ENCODE data around the gene SETD5.

GRCh38 chr3:9525078-9525477 is 127.7 kb downstream of the SETD5 start:
- TF ChIP-seq POLR2AphosphoS5 (IDR thresholded peaks at IDR 0.05; ENCODE audit: low read depth, low read length): no peak
- no peak for TF ChIP-seq POLR2A (IDR thresholded peaks at IDR 0.05; ENCODE audit: low read depth, low read length)

Measured in GM12892 (cell line).